Ishikawa (cell line): ENCODE results near the gene CYS1.

Experiments
- CEBPB ChIP-seq: IDR thresholded peaks from 2 replicates; pipeline ENCODE4 v1.6.1; 2012
- CREB1 ChIP-seq: IDR thresholded peaks from 2 replicates; pipeline ENCODE4 v1.6.1; 2012; ENCODE audit warnings: low read depth
- EGR1 ChIP-seq: IDR thresholded peaks from 2 replicates; pipeline ENCODE4 v1.6.1; 2012
- EP300 ChIP-seq: IDR thresholded peaks from 2 replicates; pipeline ENCODE4 v1.6.1; 2012; ENCODE audit warnings: borderline replicate concordance
- FOXM1 ChIP-seq: IDR thresholded peaks from 2 replicates; pipeline ENCODE4 v1.6.1; 2012; ENCODE audit warnings: low read depth, borderline replicate concordance
- NFIC ChIP-seq: IDR thresholded peaks from 2 replicates; pipeline ENCODE4 v1.6.1; 2012
- RAD21 ChIP-seq: IDR thresholded peaks from 2 replicates; pipeline ENCODE4 v1.6.1; 2012; ENCODE audit warnings: low read depth
- TAF1 ChIP-seq: IDR thresholded peaks from 2 replicates; pipeline ENCODE4 v1.6.1; 2012; ENCODE audit warnings: low read depth, mild to moderate bottlenecking
- TCF12 ChIP-seq: IDR thresholded peaks from 2 replicates; pipeline ENCODE4 v1.6.1; 2012; ENCODE audit warnings: low read depth
- TEAD4 ChIP-seq: IDR thresholded peaks from 2 replicates; pipeline ENCODE4 v1.6.1; 2012
- YY1 ChIP-seq: IDR thresholded peaks from 2 replicates; pipeline ENCODE4 v1.6.1; 2012; ENCODE audit warnings: low read depth
- ZBTB7A ChIP-seq: IDR thresholded peaks from 2 replicates; pipeline ENCODE4 v1.6.1; 2012; ENCODE audit warnings: low read depth
- TF ChIP-seq, protein P1 (sequence below): IDR thresholded peaks from 2 replicates; pipeline ENCODE4 v1.6.1; 2012; ENCODE audit warnings: low read depth, mild to moderate bottlenecking
- TF ChIP-seq, protein P2 (sequence below): IDR thresholded peaks from 2 replicates; pipeline ENCODE4 v1.6.1; 2012
- TF ChIP-seq, protein P3 (sequence below): IDR thresholded peaks from 2 replicates; pipeline ENCODE4 v1.6.1; 2012

CYS1 gene

DNA sequence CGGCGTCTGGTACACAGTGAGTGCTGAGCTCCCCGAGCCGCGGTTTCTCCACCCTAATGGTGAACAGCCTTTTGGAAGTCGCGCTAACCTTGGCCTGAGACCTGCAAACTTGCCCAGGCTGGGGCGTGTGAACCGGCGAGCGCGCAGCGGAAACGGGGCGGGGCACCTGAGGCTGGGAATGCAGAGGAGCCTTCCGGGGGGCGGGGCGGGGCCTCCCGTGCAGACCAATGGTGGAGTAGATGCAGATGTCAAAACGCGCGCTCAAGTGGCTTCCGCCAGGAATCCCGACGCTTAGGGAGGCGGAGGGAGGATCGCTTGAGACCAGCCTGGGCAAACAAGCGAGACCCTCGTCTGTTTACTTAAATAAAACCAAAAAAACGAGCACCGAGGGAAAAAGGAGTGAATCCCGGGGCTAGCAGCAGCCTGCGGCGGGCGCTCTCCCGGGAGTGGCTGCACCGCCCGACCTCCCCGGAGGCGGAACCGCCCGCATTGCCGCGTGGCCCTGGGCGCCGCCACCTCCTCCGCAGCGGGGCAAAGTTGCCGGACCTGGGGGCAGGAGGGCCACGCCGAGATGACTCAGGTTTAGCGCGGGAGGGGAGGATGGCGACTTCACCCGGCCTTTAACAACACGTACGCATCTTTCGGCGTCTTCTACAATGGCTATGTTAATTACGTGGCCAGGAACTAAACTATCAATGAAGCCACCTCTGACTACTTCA lies 40.1 kb upstream of the CYS1 start:
- TF ChIP-seq, protein P1, sequence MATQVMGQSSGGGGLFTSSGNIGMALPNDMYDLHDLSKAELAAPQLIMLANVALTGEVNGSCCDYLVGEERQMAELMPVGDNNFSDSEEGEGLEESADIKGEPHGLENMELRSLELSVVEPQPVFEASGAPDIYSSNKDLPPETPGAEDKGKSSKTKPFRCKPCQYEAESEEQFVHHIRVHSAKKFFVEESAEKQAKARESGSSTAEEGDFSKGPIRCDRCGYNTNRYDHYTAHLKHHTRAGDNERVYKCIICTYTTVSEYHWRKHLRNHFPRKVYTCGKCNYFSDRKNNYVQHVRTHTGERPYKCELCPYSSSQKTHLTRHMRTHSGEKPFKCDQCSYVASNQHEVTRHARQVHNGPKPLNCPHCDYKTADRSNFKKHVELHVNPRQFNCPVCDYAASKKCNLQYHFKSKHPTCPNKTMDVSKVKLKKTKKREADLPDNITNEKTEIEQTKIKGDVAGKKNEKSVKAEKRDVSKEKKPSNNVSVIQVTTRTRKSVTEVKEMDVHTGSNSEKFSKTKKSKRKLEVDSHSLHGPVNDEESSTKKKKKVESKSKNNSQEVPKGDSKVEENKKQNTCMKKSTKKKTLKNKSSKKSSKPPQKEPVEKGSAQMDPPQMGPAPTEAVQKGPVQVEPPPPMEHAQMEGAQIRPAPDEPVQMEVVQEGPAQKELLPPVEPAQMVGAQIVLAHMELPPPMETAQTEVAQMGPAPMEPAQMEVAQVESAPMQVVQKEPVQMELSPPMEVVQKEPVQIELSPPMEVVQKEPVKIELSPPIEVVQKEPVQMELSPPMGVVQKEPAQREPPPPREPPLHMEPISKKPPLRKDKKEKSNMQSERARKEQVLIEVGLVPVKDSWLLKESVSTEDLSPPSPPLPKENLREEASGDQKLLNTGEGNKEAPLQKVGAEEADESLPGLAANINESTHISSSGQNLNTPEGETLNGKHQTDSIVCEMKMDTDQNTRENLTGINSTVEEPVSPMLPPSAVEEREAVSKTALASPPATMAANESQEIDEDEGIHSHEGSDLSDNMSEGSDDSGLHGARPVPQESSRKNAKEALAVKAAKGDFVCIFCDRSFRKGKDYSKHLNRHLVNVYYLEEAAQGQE: no peak
- TF ChIP-seq TEAD4 (peak; percentile 59; the same call in 1 of the 2 replicates), EP300 (peak; percentile 1; the same call in 1 of the 2 replicates), ZBTB7A (peak; percentile 68; the same call in 1 of the 2 replicates), NFIC (no peak), YY1 (no peak), TAF1 (peak; percentile 63), CREB1 (peak; percentile 57; the same call in 1 of the 2 replicates), FOXM1 (peak; percentile 81; the same call in 1 of the 2 replicates), RAD21 (no peak), EGR1 (peak; percentile 59), TCF12 (peak; percentile 65), CEBPB (no peak)
- TF ChIP-seq, protein P2, sequence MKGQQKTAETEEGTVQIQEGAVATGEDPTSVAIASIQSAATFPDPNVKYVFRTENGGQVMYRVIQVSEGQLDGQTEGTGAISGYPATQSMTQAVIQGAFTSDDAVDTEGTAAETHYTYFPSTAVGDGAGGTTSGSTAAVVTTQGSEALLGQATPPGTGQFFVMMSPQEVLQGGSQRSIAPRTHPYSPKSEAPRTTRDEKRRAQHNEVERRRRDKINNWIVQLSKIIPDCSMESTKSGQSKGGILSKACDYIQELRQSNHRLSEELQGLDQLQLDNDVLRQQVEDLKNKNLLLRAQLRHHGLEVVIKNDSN: no peak; the same call in 1 of the 2 replicates
- TF ChIP-seq, protein P3, sequence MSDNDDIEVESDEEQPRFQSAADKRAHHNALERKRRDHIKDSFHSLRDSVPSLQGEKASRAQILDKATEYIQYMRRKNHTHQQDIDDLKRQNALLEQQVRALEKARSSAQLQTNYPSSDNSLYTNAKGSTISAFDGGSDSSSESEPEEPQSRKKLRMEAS: peak; percentile 96

DNA sequence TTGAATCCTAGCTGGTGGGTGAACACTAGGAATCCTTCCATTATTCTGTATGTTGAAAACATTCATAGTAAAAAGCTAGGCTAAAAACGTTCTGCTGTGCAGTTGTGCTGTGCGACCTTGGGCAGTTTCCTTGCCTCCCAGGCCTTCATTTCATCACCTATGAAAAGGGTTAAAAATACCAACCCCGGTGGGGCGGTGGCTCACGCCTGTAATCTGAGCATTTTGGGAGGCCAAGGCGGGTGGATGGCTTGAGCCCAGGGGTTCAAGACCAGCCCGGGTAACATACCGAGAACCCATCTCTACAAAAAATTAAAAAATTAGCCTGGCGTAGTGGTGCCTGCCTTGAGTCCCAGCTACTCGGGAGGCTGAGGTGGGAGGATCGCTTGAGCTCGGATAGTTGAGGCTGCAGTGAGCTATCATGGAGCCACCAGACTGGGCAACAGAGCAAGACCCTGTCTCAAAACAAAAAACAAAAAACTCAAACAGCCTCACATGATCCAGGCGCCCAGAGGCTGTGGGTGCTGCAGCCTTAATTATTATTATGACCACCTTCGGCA lies 39.5 kb upstream of the CYS1 start:
- TF ChIP-seq FOXM1 (no peak), TCF12 (no peak), NFIC (no peak), CREB1 (no peak), EP300 (no peak), EGR1 (no peak), TEAD4 (no peak), YY1 (no peak), RAD21 (no peak), ZBTB7A (no peak)
- TF ChIP-seq, protein P1: no peak
- TF ChIP-seq, protein P2: no peak

DNA sequence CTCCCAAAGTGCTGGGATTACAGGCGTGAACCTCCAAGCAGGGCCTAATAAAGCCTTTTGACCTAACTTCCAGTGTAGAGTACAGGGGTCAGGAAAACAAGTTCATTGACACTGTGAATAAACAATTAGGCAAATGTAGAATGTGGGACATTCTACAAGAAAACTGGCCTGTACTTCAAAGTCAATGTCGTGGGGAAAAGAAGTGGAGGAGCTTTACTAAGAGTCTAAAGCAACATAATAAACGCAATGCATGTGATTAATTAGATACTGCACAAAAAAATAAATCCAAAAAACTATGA lies 38.8 kb upstream of the CYS1 start:
- TF ChIP-seq, protein P2: no peak

DNA sequence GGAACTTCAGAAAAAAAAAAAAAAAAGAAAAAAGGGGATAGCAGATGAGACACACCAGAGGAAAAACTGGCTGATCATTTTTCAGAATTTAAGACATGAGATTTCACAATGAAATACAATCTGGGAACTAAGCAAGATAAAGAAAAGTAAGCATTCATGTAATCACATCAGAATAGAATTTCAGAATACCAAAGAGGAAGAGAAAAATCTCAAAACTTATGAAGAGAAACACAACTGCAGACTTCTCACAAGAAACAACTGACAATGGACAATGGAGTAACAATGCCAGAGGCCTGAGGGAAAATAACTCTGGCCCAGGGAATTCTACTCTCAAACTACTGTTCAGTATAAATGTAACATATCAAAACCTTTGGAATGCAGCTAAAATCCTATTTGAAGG lies 29.1 kb upstream of the CYS1 start:
- no peak for TF ChIP-seq CREB1
- no peak for TF ChIP-seq EP300
- TF ChIP-seq NFIC: no peak
- no peak for TF ChIP-seq ZBTB7A
- TF ChIP-seq YY1: no peak
- TF ChIP-seq CEBPB: no peak
- TF ChIP-seq TAF1: no peak
- no peak for TF ChIP-seq RAD21
- TF ChIP-seq TCF12: no peak
- TF ChIP-seq EGR1: no peak
- TF ChIP-seq, protein P2: no peak
- TF ChIP-seq, protein P3: no peak
- no peak for TF ChIP-seq FOXM1
- TF ChIP-seq, protein P1: no peak
- no peak for TF ChIP-seq TEAD4
